ENCODE measurements around the gene SUN1. TPM values are rescaled to one million over a fixed set of nuclear protein-coding genes. Genes with fewer than 3 reads are reported as not detected.
A peak's percentile ranks its signal among the peaks of the same experiment; 100 is the strongest.

SUN1 gene
- total RNA-seq, 4 donors from 2014 or later, result 113 to 259 (median 192) TPM

- Histone ChIP-seq H3K36me3 (peaks cover 0 to 90% (median 0%) of the 10 kb centered on the region in 3 donors), H3K9me3 (no peaks in the 10 kb centered on the region), H3K27me3 (no peaks in the 10 kb centered on the region), H3K27ac (no peak overlapping the region), H3K4me1 (peaks cover 0 to 2% (median 0%) of the 10 kb centered on the region in 4 donors), H3K4me3 (no peak overlapping the region)
- no peak for DNase-seq
- TF ChIP-seq POLR2A (IDR thresholded peaks at IDR 0.05), result no peak
- no peak for TF ChIP-seq CTCF (IDR thresholded peaks at IDR 0.05)
Measured at GRCh38 chr7:859359-860030, 27.2 kb downstream of the SUN1 start.

GRCh38 chr7:860149-860548 is 27.9 kb downstream of the SUN1 start:
- Histone ChIP-seq H3K4me1 (peaks cover 0 to 2% (median 0%) of the 10 kb centered on the region in 4 donors), H3K36me3 (peaks cover 0 to 90% (median 0%) of the 10 kb centered on the region in 3 donors), H3K27ac (no peak overlapping the region), H3K9me3 (no peaks in the 10 kb centered on the region), H3K4me3 (no peak overlapping the region), H3K27me3 (no peaks in the 10 kb centered on the region)
- no peak for TF ChIP-seq POLR2A (IDR thresholded peaks at IDR 0.05)
- TF ChIP-seq CTCF (IDR thresholded peaks at IDR 0.05), result no peak
- DNase-seq, result no peak

GRCh38 chr7:861222-861621 is 28.9 kb downstream of the SUN1 start:
- H3K27ac ChIP-seq, result peak overlapping the region in 1 of 4 donors; percentile 60
- peaks cover 0 to 91% (median 0%) of the 10 kb centered on the region in 3 donors for H3K36me3 ChIP-seq
- H3K9me3 ChIP-seq, result no peaks in the 10 kb centered on the region
- H3K27me3 ChIP-seq, result no peaks in the 10 kb centered on the region
- H3K4me3 ChIP-seq, result no peak overlapping the region
- TF ChIP-seq CTCF (IDR thresholded peaks at IDR 0.05) (no peak), POLR2A (IDR thresholded peaks at IDR 0.05) (no peak)
- peak in 2 of 3 donors; percentile 69 to 86 for DNase-seq
- peaks cover 0 to 2% (median 0%) of the 10 kb centered on the region in 4 donors for H3K4me1 ChIP-seq

- H3K4me3 ChIP-seq, result no peak overlapping the region
- peaks cover 0 to 5% (median 1%) of the 10 kb centered on the region in 4 donors for H3K4me1 ChIP-seq
- H3K27ac ChIP-seq, result no peak overlapping the region
- no peaks in the 10 kb centered on the region for H3K9me3 ChIP-seq
- no peaks in the 10 kb centered on the region for H3K27me3 ChIP-seq
- TF ChIP-seq CTCF (IDR thresholded peaks at IDR 0.05) (no peak), POLR2A (IDR thresholded peaks at IDR 0.05) (no peak)
- DNase-seq, result no peak
- H3K36me3 ChIP-seq, result peaks cover 0 to 90% (median 0%) of the 10 kb centered on the region in 3 donors
Measured at GRCh38 chr7:862157-862556, 29.9 kb downstream of the SUN1 start.

GRCh38 chr7:863106-863505 is 30.8 kb downstream of the SUN1 start:
- Histone ChIP-seq H3K9me3 (no peaks in the 10 kb centered on the region), H3K27ac (no peak overlapping the region), H3K4me1 (peaks cover 0 to 14% (median 1%) of the 10 kb centered on the region in 4 donors), H3K4me3 (no peak overlapping the region), H3K36me3 (peaks cover 0 to 90% (median 0%) of the 10 kb centered on the region in 3 donors), H3K27me3 (no peaks in the 10 kb centered on the region)
- no peak for TF ChIP-seq POLR2A (IDR thresholded peaks at IDR 0.05)
- TF ChIP-seq CTCF (IDR thresholded peaks at IDR 0.05), result no peak
- no peak for DNase-seq
